ENCODE results near the gene RNF151.
A peak's percentile ranks its signal among the peaks of the same experiment; 100 is the strongest.

The RNF151 gene

DNA sequence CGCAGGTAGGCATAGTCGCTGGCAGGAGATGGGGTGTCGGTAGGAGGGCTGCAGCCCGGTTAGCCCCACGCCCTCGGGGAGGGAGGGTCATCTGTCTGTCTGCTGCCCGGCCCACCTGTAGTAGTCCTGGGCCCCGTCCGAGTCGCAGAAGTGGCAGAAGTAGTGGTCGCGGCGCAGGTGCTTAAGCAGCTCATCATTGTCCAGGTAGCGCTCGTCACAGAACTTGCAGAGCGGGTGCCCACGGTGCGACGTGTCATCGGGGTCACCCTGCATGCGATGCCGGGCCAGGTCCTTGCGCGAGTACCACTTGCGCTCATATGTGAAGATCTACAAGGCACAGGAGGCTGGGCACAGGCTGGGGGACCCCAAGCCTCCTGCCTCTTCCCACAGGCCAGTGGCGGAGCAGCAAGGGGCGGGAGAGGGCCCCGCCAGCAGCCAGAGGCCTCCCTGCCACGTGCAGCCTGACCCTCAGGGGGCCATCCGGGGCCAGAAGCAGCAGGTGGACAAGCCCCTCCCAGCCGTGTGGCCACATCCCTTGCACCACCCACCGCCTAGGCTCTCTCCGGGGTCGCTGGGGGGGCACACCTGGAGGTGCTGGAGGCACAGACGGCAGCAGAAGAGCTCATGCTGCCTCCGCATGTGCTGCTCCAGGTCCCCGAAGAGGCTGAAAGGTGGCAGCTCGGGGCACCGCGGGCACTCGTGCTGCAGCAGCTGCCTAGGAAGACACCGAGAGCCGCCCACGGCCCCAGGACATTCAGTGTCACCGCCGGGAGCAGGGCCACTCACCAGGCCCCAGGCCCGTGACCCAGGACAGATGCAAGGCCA is 36.0 kb downstream of the RNF151 start:
- no peak overlapping the region for H3K9ac ChIP-seq (ENCODE audit: low read length)
- H3K27me3 ChIP-seq (ENCODE audit: control insufficient read depth in 1 of 2, insufficient read depth in 2 of 2, low read length in 2 of 2): no peaks in the 10 kb centered on the region
- peaks cover 41% of the 10 kb centered on the region for H3K36me3 ChIP-seq (ENCODE audit: insufficient read depth, low read length)
- no peak overlapping the region for H3K4me3 ChIP-seq (ENCODE audit: low read depth in 1 of 2, low read length in 2 of 2)
- no peaks in the 10 kb centered on the region for H3K9me3 ChIP-seq (ENCODE audit: low read length)
- peaks cover 23% of the 10 kb centered on the region for H3K4me1 ChIP-seq (ENCODE audit: insufficient read depth, low read length)
- H3K27ac ChIP-seq (ENCODE audit: low read depth, low read length): no peak overlapping the region

DNA sequence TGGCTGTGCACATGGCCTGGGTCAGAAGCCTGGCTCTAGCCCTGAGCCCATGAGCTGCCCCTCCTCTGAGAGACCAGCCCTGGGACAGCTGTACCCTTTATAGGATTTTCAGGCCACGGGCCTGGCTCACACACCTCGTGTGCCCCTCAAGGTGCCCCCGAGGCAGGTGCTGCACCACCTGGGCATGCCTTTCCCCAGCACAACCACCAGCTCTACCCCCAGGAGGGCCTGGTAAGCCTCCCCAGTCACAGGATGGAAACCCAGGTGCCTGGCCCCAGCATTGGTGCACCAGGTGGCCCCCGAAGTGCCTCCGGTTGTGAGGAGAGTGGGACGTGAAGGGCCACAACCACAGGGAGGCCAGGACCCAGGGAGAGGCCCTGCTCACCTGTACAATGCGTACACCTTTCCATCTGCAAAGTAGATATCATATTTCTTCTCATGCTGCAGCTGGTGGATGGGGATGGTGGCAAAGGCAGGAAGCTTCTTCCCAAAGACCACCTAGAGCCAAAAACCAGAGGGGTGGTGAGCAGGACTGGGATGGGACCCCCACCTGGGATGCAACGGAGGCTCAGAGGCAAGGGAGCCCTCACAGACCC is 36.7 kb downstream of the RNF151 start:
- no peak overlapping the region for H3K4me3 ChIP-seq (ENCODE audit: low read depth in 1 of 2, low read length in 2 of 2)
- H3K9me3 ChIP-seq (ENCODE audit: low read length): no peaks in the 10 kb centered on the region
- H3K36me3 ChIP-seq (ENCODE audit: insufficient read depth, low read length): peaks cover 44% of the 10 kb centered on the region
- H3K27me3 ChIP-seq (ENCODE audit: control insufficient read depth in 1 of 2, insufficient read depth in 2 of 2, low read length in 2 of 2): no peaks in the 10 kb centered on the region
- H3K4me1 ChIP-seq (ENCODE audit: insufficient read depth, low read length): peaks cover 30% of the 10 kb centered on the region
- no peak overlapping the region for H3K27ac ChIP-seq (ENCODE audit: low read depth, low read length)
- H3K9ac ChIP-seq (ENCODE audit: low read length): no peak overlapping the region

DNA sequence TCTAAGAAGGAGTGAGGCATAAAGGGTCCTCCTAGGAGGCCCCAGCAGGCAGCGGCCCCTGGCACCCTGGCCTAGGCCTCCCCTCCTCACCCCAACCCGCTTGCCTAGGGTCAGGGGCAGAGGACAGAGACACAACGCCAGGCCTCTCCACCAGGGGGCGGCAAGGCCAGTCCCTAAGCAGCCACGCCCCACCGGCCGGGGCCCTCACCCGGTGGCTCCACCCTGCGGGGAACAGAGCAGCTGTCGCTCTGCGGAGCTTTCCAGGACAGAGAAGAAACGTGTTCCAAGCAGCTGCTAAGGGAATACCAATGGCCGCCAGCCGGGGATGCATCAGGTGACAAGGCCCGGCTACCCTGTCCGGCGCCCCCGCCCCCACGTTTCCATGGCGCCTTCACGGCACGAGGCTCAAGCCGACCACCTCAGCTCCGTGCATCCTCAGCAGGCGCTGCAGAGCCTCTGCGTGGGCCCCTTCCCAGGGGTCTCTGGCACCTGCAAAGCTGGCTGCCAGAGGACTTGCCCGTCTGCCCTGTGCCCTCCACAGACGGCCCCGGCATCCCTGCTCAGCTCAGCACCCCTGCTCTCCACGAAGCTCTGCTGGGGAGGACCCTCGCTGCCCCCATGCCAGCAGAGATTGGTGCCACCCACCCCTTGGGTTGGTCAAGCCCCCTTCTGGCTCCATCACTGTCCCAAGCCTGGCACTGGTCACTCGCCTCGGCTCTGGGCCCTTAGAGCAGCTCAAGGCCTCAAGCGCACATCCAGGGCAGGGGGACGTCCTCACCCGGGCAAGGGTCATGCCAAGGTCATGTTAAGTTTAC is 37.4 kb downstream of the RNF151 start:
- Histone ChIP-seq H3K9me3 (ENCODE audit: low read length) (no peaks in the 10 kb centered on the region), H3K4me1 (ENCODE audit: insufficient read depth, low read length) (peaks cover 37% of the 10 kb centered on the region), H3K9ac (ENCODE audit: low read length) (no peak overlapping the region), H3K27ac (ENCODE audit: low read depth, low read length) (no peak overlapping the region), H3K27me3 (ENCODE audit: control insufficient read depth in 1 of 2, insufficient read depth in 2 of 2, low read length in 2 of 2) (no peaks in the 10 kb centered on the region), H3K36me3 (ENCODE audit: insufficient read depth, low read length) (peaks cover 44% of the 10 kb centered on the region), H3K4me3 (ENCODE audit: low read depth in 1 of 2, low read length in 2 of 2) (no peak overlapping the region)

GRCh38 chr16:2004795-2005517 is 38.3 kb downstream of the RNF151 start:
- Histone ChIP-seq H3K4me3 (ENCODE audit: low read depth in 1 of 2, low read length in 2 of 2) (no peak overlapping the region), H3K9ac (ENCODE audit: low read length) (no peak overlapping the region), H3K27me3 (ENCODE audit: control insufficient read depth in 1 of 2, insufficient read depth in 2 of 2, low read length in 2 of 2) (no peaks in the 10 kb centered on the region), H3K4me1 (ENCODE audit: insufficient read depth, low read length) (peaks cover 38% of the 10 kb centered on the region), H3K9me3 (ENCODE audit: low read length) (no peaks in the 10 kb centered on the region), H3K27ac (ENCODE audit: low read depth, low read length) (no peak overlapping the region), H3K36me3 (ENCODE audit: insufficient read depth, low read length) (peaks cover 42% of the 10 kb centered on the region)

- H3K27me3 ChIP-seq (ENCODE audit: control insufficient read depth in 1 of 2, insufficient read depth in 2 of 2, low read length in 2 of 2): no peaks in the 10 kb centered on the region
- H3K4me1 ChIP-seq (ENCODE audit: insufficient read depth, low read length): peaks cover 45% of the 10 kb centered on the region
- H3K4me3 ChIP-seq (ENCODE audit: low read depth in 1 of 2, low read length in 2 of 2): no peak overlapping the region
- H3K27ac ChIP-seq (ENCODE audit: low read depth, low read length): no peak overlapping the region
- no peak overlapping the region for H3K9ac ChIP-seq (ENCODE audit: low read length)
- no peaks in the 10 kb centered on the region for H3K9me3 ChIP-seq (ENCODE audit: low read length)
- H3K36me3 ChIP-seq (ENCODE audit: insufficient read depth, low read length): peaks cover 35% of the 10 kb centered on the region
Observed at GRCh38 chr16:2005646-2006045, 39.0 kb downstream of the RNF151 start.

DNA sequence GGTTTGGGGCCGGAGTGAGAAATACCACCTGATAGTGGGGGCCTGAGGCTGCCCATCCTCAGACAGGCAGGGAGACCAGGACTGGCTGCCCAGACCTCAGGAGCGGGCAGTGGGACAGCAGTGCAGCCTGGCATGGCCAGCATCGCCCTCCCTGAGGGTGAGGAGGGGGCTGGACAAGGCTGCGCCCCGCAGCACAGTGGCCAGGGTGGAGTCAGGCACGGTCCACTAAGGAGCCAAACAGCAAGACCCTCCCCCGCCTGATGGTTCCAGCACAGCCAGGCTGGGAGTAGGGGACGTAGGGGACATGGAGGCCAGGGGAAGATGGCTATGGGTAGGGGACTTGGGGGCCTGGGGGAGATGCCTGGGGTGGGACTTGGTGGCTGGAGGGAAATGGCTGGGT is 39.7 kb downstream of the RNF151 start:
- Histone ChIP-seq H3K36me3 (ENCODE audit: insufficient read depth, low read length) (peaks cover 28% of the 10 kb centered on the region), H3K27ac (ENCODE audit: low read depth, low read length) (no peak overlapping the region), H3K27me3 (ENCODE audit: control insufficient read depth in 1 of 2, insufficient read depth in 2 of 2, low read length in 2 of 2) (no peaks in the 10 kb centered on the region), H3K9me3 (ENCODE audit: low read length) (no peaks in the 10 kb centered on the region), H3K9ac (ENCODE audit: low read length) (no peak overlapping the region), H3K4me3 (ENCODE audit: low read depth in 1 of 2, low read length in 2 of 2) (no peak overlapping the region), H3K4me1 (ENCODE audit: insufficient read depth, low read length) (peaks cover 46% of the 10 kb centered on the region)

DNA sequence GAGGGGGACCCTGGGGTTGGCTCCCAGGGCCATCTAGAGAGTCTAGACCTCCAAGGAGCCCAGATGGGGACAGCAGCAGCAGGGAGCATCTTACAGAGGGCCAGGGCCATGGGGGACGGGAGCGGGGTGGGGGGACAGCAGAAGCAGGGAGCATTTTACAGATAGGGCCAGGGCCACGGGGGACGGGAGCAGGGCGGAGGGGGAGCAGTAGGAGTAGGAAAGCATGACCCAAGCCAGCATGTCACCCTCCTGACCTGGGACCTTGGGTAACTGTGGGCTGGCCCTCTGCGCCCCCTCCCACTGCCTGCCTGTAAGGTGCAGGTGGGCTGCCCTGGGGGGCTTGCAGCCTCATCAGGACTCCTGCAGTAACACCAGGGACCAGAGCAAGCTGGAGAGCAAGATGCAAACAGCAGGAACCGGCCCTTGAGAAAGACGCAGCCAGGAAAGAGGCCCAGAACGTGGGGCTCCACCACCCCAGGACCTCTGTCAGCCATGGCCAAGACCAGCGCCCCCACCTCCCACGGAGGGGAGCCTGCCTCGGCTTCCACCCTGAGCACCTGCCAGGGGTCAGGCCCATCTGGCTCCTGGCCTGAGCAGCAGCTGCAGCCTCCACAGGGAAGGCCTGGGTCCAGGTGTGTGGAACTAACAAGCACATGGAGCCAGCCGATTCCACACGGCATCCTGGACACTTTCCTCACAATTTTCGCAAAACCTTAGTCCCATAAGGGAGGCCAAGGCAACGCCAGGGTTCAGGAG is 40.6 kb downstream of the RNF151 start:
- Histone ChIP-seq H3K4me3 (ENCODE audit: low read depth in 1 of 2, low read length in 2 of 2) (peak overlapping the region in 1 of 2 donors; percentile 66), H3K36me3 (ENCODE audit: insufficient read depth, low read length) (peaks cover 19% of the 10 kb centered on the region), H3K4me1 (ENCODE audit: insufficient read depth, low read length) (peaks cover 46% of the 10 kb centered on the region), H3K9ac (ENCODE audit: low read length) (no peak overlapping the region), H3K27ac (ENCODE audit: low read depth, low read length) (no peak overlapping the region), H3K27me3 (ENCODE audit: control insufficient read depth in 1 of 2, insufficient read depth in 2 of 2, low read length in 2 of 2) (no peaks in the 10 kb centered on the region), H3K9me3 (ENCODE audit: low read length) (no peaks in the 10 kb centered on the region)

DNA sequence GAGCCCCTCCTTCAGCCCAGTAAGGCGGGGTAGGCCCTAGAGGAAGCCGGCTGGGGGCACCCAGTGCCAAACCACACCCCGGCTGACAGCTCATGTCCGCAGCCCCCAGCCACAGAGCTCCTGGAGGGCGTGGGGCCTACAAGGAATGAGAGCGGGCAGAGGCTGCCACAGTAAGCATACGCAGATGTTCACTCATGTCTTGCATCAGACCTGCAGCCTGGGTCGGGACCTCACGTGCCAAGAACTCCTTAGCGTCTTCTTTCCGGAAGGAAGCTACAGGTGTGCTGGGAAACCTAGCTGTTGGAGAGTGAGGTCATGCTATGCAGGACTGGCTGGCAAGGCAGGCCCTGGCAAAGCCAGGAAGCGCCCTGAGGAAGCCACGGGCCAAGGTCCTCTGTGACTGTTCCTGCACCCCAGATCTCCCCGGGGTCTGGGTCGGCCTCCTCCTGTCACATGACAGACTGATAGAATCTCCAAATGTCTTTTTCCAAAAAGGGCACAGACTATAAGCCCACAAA is 41.4 kb downstream of the RNF151 start:
- Histone ChIP-seq H3K4me1 (ENCODE audit: insufficient read depth, low read length) (peaks cover 46% of the 10 kb centered on the region), H3K9ac (ENCODE audit: low read length) (no peak overlapping the region), H3K4me3 (ENCODE audit: low read depth in 1 of 2, low read length in 2 of 2) (peak overlapping the region in 1 of 2 donors; percentile 66), H3K36me3 (ENCODE audit: insufficient read depth, low read length) (peaks cover 11% of the 10 kb centered on the region), H3K9me3 (ENCODE audit: low read length) (no peaks in the 10 kb centered on the region), H3K27ac (ENCODE audit: low read depth, low read length) (no peak overlapping the region), H3K27me3 (ENCODE audit: control insufficient read depth in 1 of 2, insufficient read depth in 2 of 2, low read length in 2 of 2) (no peaks in the 10 kb centered on the region)

DNA sequence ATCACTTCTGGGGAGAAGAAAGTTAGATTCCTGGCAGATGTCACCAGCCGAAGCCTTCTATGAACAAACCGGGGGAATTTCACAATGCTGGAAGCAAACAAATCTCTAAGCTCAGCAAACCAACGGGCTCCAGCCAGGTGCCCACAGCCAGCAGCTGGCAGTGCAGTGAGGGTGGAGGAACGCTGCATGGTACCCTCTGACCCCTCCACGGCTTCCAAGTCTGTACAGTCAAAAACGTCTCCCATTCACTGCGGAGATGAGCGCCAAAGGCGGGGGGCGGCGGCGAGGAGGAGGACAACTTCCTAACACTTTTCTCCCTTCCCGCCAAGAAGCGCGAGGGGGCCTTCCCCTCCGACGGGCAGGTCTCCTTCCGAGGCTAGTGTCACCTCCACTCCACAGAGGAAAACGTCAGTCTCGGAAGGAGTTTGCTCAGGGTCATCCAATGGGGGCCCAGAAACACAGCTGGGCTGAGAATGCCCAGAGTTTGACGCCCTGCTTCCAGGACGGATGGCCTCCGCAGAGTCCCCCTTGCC is 42.0 kb downstream of the RNF151 start:
- Histone ChIP-seq H3K4me3 (ENCODE audit: low read depth in 1 of 2, low read length in 2 of 2) (peak overlapping the region; percentile 66 to 96), H3K4me1 (ENCODE audit: insufficient read depth, low read length) (peaks cover 46% of the 10 kb centered on the region), H3K9me3 (ENCODE audit: low read length) (no peaks in the 10 kb centered on the region), H3K27ac (ENCODE audit: low read depth, low read length) (peak overlapping the region; percentile 86), H3K36me3 (ENCODE audit: insufficient read depth, low read length) (peaks cover 5% of the 10 kb centered on the region), H3K9ac (ENCODE audit: low read length) (peak overlapping the region; percentile 54), H3K27me3 (ENCODE audit: control insufficient read depth in 1 of 2, insufficient read depth in 2 of 2, low read length in 2 of 2) (no peaks in the 10 kb centered on the region)

GRCh38 chr16:2009164-2009711 is 42.6 kb downstream of the RNF151 start:
- peak overlapping the region; percentile 86 for H3K27ac ChIP-seq (ENCODE audit: low read depth, low read length)
- H3K36me3 ChIP-seq (ENCODE audit: insufficient read depth, low read length): peaks cover 5% of the 10 kb centered on the region
- no peaks in the 10 kb centered on the region for H3K27me3 ChIP-seq (ENCODE audit: control insufficient read depth in 1 of 2, insufficient read depth in 2 of 2, low read length in 2 of 2)
- peak overlapping the region; percentile 66 to 96 for H3K4me3 ChIP-seq (ENCODE audit: low read depth in 1 of 2, low read length in 2 of 2)
- no peaks in the 10 kb centered on the region for H3K9me3 ChIP-seq (ENCODE audit: low read length)
- H3K4me1 ChIP-seq (ENCODE audit: insufficient read depth, low read length): peaks cover 41% of the 10 kb centered on the region
- peak overlapping the region; percentile 54 for H3K9ac ChIP-seq (ENCODE audit: low read length)

Data from muscle layer of colon (tissue), 2 donors.